Tibial nerve (tissue), 4 donors: ENCODE results near the gene EFNA4. TPM values are rescaled to one million over a fixed set of nuclear protein-coding genes. Genes with fewer than 3 reads are reported as not detected.

Source experiments
- DNase-seq, 2 donors: peaks; one replicate each; pipeline ENCODE4 v3.0.0-alpha.2; 2019; ENCODE audit warnings: low spot score in 2 of 2
- H3K27ac ChIP-seq, 4 donors: fragments of 200-600 bp; sonication (generic) in 3 of 4; one replicate each; pipeline ENCODE4 v1.5.1; 2017 to 2019; ENCODE audit warnings: mild to moderate bottlenecking in 1 of 4
- H3K27me3 ChIP-seq, 2 donors: fragments of 200-600 bp; sonication (generic) in 1 of 2; one replicate each; pipeline versions ENCODE4 v1.5.1 to v1.6.0; 2017 to 2019
- H3K36me3 ChIP-seq, 3 donors: fragments of 200-600 bp; sonication (generic); one replicate each; pipeline ENCODE4 v1.5.1; 2018 to 2019
- H3K4me1 ChIP-seq, 4 donors: fragments of 200-600 bp; sonication (generic) in 3 of 4; one replicate each; pipeline ENCODE4 v1.5.1; 2017 to 2019
- H3K4me3 ChIP-seq, 4 donors: fragments of 200-600 bp; sonication (generic) in 3 of 4; one replicate each; pipeline ENCODE4 v1.5.1; 2017 to 2019; ENCODE audit warnings: mild to moderate bottlenecking in 1 of 4, moderate library complexity in 1 of 4
- H3K9me3 ChIP-seq, 4 donors: fragments of 200-600 bp; sonication (generic) in 3 of 4; one replicate each; pipeline ENCODE4 v1.5.1; 2017 to 2019
- CTCF ChIP-seq, 5 experiments: fragments of 200-600 bp in 3 of 5; fragments of 450-650 bp in 2 of 5; sonication (generic) in 3 of 5; IDR thresholded peaks; one replicate each; pipeline ENCODE4 v1.5.1; 2016 to 2019; ENCODE audit warnings: antibody characterized with exemption in 5 of 5, mild to moderate bottlenecking in 3 of 5, moderate library complexity in 2 of 5
- EP300 ChIP-seq, 2 donors: sonication (generic); formaldehyde crosslinking; IDR thresholded peaks; one replicate each; pipeline ENCODE4 v1.6.1; 2017; ENCODE audit warnings: antibody characterized with exemption in 2 of 2, mild to moderate bottlenecking in 1 of 2
- POLR2A ChIP-seq, 2 donors: fragments of 450-650 bp; IDR thresholded peaks; one replicate each; pipeline ENCODE4 v1.6.1; 2017; ENCODE audit warnings: antibody characterized with exemption in 2 of 2, mild to moderate bottlenecking in 2 of 2, moderate library complexity in 2 of 2
- WGBS, 2 donors: methylation state at CpG; one replicate each; pipeline ENCODE4 v1.1.5; 2018; 5-methylcytosine and 5-hydroxymethylcytosine counted together
- total RNA-seq, 4 donors: library from RNA; depleted of rRNA; stranded (reverse); fragments of >200 nt; gene quantifications; one replicate each; pipeline ENCODE4 v1.1.0, GENCODE V29; 2016

Gene EFNA4
- total RNA-seq, 4 donors from 2014 or later, result 0.87 to 4.2 (median 1.8) TPM

GRCh38 chr1:155038602-155039307 is 24.8 kb upstream of the EFNA4 start:
- Histone ChIP-seq H3K36me3 (no peaks in the 10 kb centered on the region), H3K27me3 (no peaks in the 10 kb centered on the region), H3K4me3 (no peak overlapping the region), H3K27ac (peak overlapping the region in 1 of 4 donors; percentile 37), H3K4me1 (peaks cover 0 to 15% (median 0%) of the 10 kb centered on the region in 4 donors), H3K9me3 (no peaks in the 10 kb centered on the region)
- DNase-seq, result no peak
- no peak for TF ChIP-seq CTCF (IDR thresholded peaks at IDR 0.05)
- no peak for TF ChIP-seq POLR2A (IDR thresholded peaks at IDR 0.05)
- no peak for TF ChIP-seq EP300 (IDR thresholded peaks at IDR 0.05)
- whole genome bisulfite sequencing, 2 donors, result 45 to 51% methylated on average over 8 of the region's 8 CpGs

- no peak for DNase-seq
- WGBS, 2 donors, result 76 to 81% methylated on average over 4 of the region's 4 CpGs
- no peaks in the 10 kb centered on the region for H3K27me3 ChIP-seq
Observed at GRCh38 chr1:155039308-155039669, 24.3 kb upstream of the EFNA4 start.

GRCh38 chr1:155040358-155041093 is 23.0 kb upstream of the EFNA4 start:
- Histone ChIP-seq H3K27ac (no peak overlapping the region), H3K4me3 (no peak overlapping the region), H3K27me3 (no peaks in the 10 kb centered on the region), H3K9me3 (no peaks in the 10 kb centered on the region), H3K36me3 (no peaks in the 10 kb centered on the region), H3K4me1 (peaks cover 0 to 27% (median 0%) of the 10 kb centered on the region in 4 donors)
- no peak for TF ChIP-seq POLR2A (IDR thresholded peaks at IDR 0.05)
- no peak for TF ChIP-seq EP300 (IDR thresholded peaks at IDR 0.05)
- no peak for TF ChIP-seq CTCF (IDR thresholded peaks at IDR 0.05)
- no peak for DNase-seq
- WGBS, 2 donors, result 85 to 89% methylated on average over 13 to 14 of the region's 14 CpGs

More at GRCh38 chr1:155039308-155039669, 24.3 kb upstream of the EFNA4 start:
- TF ChIP-seq POLR2A (IDR thresholded peaks at IDR 0.05), result no peak
- TF ChIP-seq EP300 (IDR thresholded peaks at IDR 0.05), result no peak
- no peak for TF ChIP-seq CTCF (IDR thresholded peaks at IDR 0.05)
- Histone ChIP-seq H3K36me3 (no peaks in the 10 kb centered on the region), H3K4me3 (no peak overlapping the region), H3K9me3 (no peaks in the 10 kb centered on the region), H3K4me1 (peaks cover 0 to 15% (median 0%) of the 10 kb centered on the region in 4 donors), H3K27ac (no peak overlapping the region)

- no peak for DNase-seq
- 73 to 82% methylated on average over 5 of the region's 5 CpGs for WGBS, 2 donors
- Histone ChIP-seq H3K27me3 (no peaks in the 10 kb centered on the region), H3K9me3 (no peaks in the 10 kb centered on the region), H3K27ac (peak overlapping the region in 1 of 4 donors; percentile 56), H3K36me3 (no peaks in the 10 kb centered on the region), H3K4me3 (no peak overlapping the region), H3K4me1 (peaks cover 0 to 25% (median 0%) of the 10 kb centered on the region in 4 donors)
- TF ChIP-seq CTCF (IDR thresholded peaks at IDR 0.05) (no peak), POLR2A (IDR thresholded peaks at IDR 0.05) (no peak), EP300 (IDR thresholded peaks at IDR 0.05) (no peak)
Observed at GRCh38 chr1:155042789-155043188, 20.8 kb upstream of the EFNA4 start.

- Histone ChIP-seq H3K36me3 (no peaks in the 10 kb centered on the region), H3K4me1 (peaks cover 0 to 23% (median 0%) of the 10 kb centered on the region in 4 donors), H3K27ac (peak overlapping the region in 1 of 4 donors; percentile 56), H3K4me3 (no peak overlapping the region), H3K9me3 (no peaks in the 10 kb centered on the region), H3K27me3 (no peaks in the 10 kb centered on the region)
- TF ChIP-seq POLR2A (IDR thresholded peaks at IDR 0.05), result no peak
- TF ChIP-seq CTCF (IDR thresholded peaks at IDR 0.05), result no peak
- TF ChIP-seq EP300 (IDR thresholded peaks at IDR 0.05), result no peak
- 65 to 82% methylated on average over 11 to 12 of the region's 12 CpGs for WGBS, 2 donors
- DNase-seq, result no peak
Observed at GRCh38 chr1:155043301-155043702, 20.2 kb upstream of the EFNA4 start.
